GM12801 (cell line): ENCODE measurements around the gene RO60.

Experiments
- TF ChIP-seq, protein P1 (sequence below): IDR thresholded peaks from one replicate; pipeline ENCODE4 v1.5.1; 2011; ENCODE audit warnings: control low read depth; ENCODE audit not compliant: insufficient read length; ENCODE audit errors: extremely low read depth

The RO60 gene

DNA sequence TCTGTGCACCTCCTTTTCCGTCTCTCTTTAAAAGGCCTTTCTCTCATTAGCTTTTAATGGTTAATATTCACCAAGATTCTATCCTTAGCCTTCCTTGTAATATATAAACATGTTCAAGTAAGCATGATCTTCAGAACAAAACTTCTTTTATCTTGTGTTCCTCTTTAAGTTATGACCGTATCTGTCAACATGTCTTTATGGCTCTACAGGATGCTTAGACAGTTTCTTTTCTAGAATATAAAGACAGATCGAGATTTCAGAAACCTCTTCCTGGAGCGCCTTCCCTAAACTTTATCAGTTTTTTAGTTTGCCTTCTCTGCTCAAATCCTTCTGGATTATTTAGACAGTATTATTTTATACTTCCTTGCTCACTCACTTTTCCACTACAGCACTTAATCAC is 7.2 kb downstream of the RO60 start:
- TF ChIP-seq, protein P1, sequence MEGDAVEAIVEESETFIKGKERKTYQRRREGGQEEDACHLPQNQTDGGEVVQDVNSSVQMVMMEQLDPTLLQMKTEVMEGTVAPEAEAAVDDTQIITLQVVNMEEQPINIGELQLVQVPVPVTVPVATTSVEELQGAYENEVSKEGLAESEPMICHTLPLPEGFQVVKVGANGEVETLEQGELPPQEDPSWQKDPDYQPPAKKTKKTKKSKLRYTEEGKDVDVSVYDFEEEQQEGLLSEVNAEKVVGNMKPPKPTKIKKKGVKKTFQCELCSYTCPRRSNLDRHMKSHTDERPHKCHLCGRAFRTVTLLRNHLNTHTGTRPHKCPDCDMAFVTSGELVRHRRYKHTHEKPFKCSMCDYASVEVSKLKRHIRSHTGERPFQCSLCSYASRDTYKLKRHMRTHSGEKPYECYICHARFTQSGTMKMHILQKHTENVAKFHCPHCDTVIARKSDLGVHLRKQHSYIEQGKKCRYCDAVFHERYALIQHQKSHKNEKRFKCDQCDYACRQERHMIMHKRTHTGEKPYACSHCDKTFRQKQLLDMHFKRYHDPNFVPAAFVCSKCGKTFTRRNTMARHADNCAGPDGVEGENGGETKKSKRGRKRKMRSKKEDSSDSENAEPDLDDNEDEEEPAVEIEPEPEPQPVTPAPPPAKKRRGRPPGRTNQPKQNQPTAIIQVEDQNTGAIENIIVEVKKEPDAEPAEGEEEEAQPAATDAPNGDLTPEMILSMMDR: no peak

GRCh38 chr1:193068013-193068412 is 8.6 kb downstream of the RO60 start:
- TF ChIP-seq, protein P1: no peak

- TF ChIP-seq, protein P1: no peak
Observed at GRCh38 chr1:193069748-193070385, 10.5 kb downstream of the RO60 start.

DNA sequence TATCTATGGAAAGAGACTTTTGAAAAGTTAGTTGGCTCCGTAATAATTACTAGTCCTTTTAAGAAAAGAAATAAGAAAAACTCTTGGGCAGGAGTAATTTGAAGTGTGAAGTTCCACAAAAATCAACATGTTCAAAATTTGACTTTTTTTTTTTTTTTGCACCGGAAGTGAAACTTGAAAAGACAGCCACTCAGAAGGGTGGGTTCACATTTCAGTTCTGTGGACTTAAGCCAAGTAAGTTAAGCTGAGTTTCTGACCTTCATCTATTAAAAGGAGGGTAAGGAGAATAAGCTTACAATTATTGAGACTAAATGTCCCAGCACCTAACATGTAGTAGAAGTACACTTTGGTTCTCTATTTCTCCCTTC is 11.0 kb downstream of the RO60 start:
- TF ChIP-seq, protein P1: no peak

GRCh38 chr1:193070942-193071341 is 11.5 kb downstream of the RO60 start:
- TF ChIP-seq, protein P1: no peak

DNA sequence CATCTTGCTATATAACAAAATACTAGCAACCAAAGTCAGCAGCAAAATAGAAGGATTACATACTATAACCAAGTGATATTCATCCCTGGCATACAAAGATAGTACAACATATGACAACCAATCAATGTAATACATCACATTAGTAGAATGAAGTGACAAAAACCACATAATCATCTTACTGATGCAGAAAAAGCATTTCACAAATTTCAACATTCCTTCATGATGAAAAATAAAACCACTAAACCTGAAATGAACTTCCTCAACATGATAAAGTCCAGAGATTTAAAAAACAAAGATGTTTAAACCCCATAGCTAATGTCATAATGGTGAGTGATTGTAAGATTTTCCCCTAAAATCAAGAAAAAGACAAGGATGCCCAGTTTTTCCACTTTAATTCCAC is 18.6 kb downstream of the RO60 start:
- TF ChIP-seq, protein P1: no peak

DNA sequence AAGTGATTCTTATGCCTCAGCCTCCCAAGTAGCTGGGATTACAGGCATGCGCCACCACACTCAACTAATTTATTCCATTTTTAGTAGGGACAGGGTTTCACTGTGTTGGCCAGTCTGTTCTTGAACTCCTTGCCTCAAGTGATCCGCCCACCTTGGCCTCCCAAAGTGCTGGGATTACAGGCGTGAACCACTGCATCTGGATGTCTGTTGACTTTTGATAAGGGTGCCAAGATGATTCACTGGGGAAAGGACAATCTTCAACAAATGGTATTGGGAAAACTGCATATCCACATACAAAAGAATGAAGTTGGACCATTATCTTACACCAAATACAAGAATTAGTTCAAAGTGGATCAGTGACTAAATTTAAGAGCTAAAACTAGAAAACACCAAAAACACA is 19.8 kb downstream of the RO60 start:
- TF ChIP-seq, protein P1: no peak
